Large intestine (tissue), 3 donors: ENCODE results near the gene LY6G6F. TPM values are rescaled to one million over a fixed set of nuclear protein-coding genes. Genes with fewer than 3 reads are reported as not detected.

ENCODE experiments used
- DNase-seq, 2 donors: peaks; one replicate each; pipeline versions ENCODE4 v3.0.0 to v3.0.0-alpha.2; 2013
- H3K27ac ChIP-seq: one replicate; pipeline ENCODE4 v1.5.1; 2013; ENCODE audit warnings: low read length
- H3K27me3 ChIP-seq: 2 replicates; pipeline ENCODE4 v1.6.1; 2013; ENCODE audit warnings: low read length; ENCODE audit not compliant: control insufficient read depth, insufficient read depth
- H3K36me3 ChIP-seq: 2 replicates; pipeline ENCODE4 v1.6.1; 2013; ENCODE audit warnings: low read length; ENCODE audit not compliant: control insufficient read depth, insufficient read depth
- H3K4me1 ChIP-seq: one replicate; pipeline ENCODE4 v1.6.1; 2013; ENCODE audit warnings: low read length; ENCODE audit not compliant: control insufficient read depth, insufficient read depth
- H3K4me3 ChIP-seq: one replicate; pipeline ENCODE4 v1.5.1; 2013; ENCODE audit warnings: low read length
- H3K9me3 ChIP-seq: one replicate; pipeline ENCODE4 v1.6.1; 2013; ENCODE audit warnings: mild to moderate bottlenecking, low read depth, low read length, moderate library complexity; ENCODE audit not compliant: control insufficient read depth
- whole genome bisulfite sequencing: methylation state at CpG from one replicate; pipeline ENCODE4 v1.1.5; 2013; ENCODE audit warnings: low lambda C conversion rate; ENCODE audit not compliant: insufficient coverage; 5-methylcytosine and 5-hydroxymethylcytosine counted together
- polyA plus RNA-seq: library from polyadenylated mRNA; unstranded; fragments of 120-200 nt; gene quantifications from one replicate; pipeline ENCODE4 v1.2.1, GENCODE V29; 2013

Gene LY6G6F
- polyA plus RNA-seq, 1 donor = 0.07 TPM

GRCh38 chr6:31734821-31735406, 28.2 kb downstream of the LY6G6F start:
- peak; percentile 72 to 86 for DNase-seq
- 3% methylated on average over 7 of the region's 18 CpGs for WGBS
- H3K4me3 ChIP-seq = peak overlapping the region; percentile 87
- peaks cover 41% of the 10 kb centered on the region for H3K36me3 ChIP-seq
- H3K27ac ChIP-seq = peak overlapping the region; percentile 96
- H3K27me3 ChIP-seq = no peaks in the 10 kb centered on the region
- H3K4me1 ChIP-seq = peaks cover 33% of the 10 kb centered on the region
- H3K9me3 ChIP-seq = no peaks in the 10 kb centered on the region

GRCh38 chr6:31736021-31736767, 29.5 kb downstream of the LY6G6F start, which contains the start of gene CLIC1:
Gene CLIC1, minus strand, starts transcription at chr6:31736530. Its CDS starts 230 bp downstream, at chr6:31736300.
- no CpG with 5 or more reads among the region's 24 CpGs for WGBS
- H3K4me1 ChIP-seq = peaks cover 34% of the 10 kb centered on the region

GRCh38 chr6:31736768-31737314, 30.2 kb downstream of the LY6G6F start:
- Histone ChIP-seq H3K4me3 (peak overlapping the region; percentile 87), H3K4me1 (peaks cover 35% of the 10 kb centered on the region), H3K27ac (peak overlapping the region; percentile 96), H3K27me3 (no peaks in the 10 kb centered on the region), H3K36me3 (peaks cover 28% of the 10 kb centered on the region), H3K9me3 (no peaks in the 10 kb centered on the region)
- WGBS = no CpG with 5 or more reads among the region's 10 CpGs
- peak in 1 of 2 donors; percentile 44 for DNase-seq

More at GRCh38 chr6:31736021-31736767, 29.5 kb downstream of the LY6G6F start, which contains the start of gene CLIC1:
- Histone ChIP-seq H3K4me3 (peak within 1 kb of the TSS; percentile 87), H3K9me3 (no peaks in the 10 kb centered on the region), H3K27me3 (no peaks in the 10 kb centered on the region), H3K27ac (peak within 1 kb of the TSS; percentile 96), H3K36me3 (peaks cover 31% of the 10 kb centered on the region)
- peak; percentile 90 to 95 for DNase-seq

DNA sequence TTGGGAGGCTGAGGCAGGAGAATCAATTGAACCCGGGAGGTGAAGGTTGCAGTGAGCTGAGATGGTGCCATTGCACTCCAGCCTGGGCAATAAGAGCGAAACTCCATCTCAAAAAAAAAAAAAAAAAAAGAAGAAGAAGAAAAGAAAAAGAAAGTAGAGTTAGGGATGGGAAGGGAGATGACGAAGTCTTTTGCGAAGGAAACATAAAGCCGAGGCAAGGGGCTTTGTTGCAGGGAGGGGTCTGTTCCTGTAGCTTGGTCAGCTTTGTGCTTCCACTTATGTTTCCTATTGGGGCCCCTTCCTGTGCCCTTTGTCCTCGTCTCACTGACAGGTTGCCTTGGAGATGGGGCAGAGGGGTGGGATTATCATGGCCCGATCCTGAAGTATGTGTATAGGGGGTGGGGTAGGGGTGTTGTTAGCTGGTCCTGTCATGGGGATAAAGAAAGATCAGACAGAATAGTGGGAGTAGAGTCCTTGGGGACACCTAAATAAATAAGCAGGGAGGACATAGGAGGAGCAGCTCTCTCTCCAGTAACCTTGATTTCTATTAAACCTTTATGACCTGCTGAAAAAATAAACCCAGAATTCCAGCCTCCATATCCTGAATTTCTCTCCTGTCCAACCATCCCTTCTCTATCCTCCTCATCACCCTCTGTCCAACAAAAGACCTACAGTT, 30.8 kb downstream of the LY6G6F start:
- H3K4me3 ChIP-seq = peak overlapping the region; percentile 87
- no CpG with 5 or more reads among the region's 7 CpGs for WGBS
- H3K36me3 ChIP-seq = peaks cover 23% of the 10 kb centered on the region
- H3K4me1 ChIP-seq = peaks cover 35% of the 10 kb centered on the region
- no peaks in the 10 kb centered on the region for H3K9me3 ChIP-seq
- H3K27me3 ChIP-seq = no peaks in the 10 kb centered on the region
- DNase-seq = peak; percentile 91 to 97
- H3K27ac ChIP-seq = peak overlapping the region; percentile 96

GRCh38 chr6:31737991-31738979, 31.6 kb downstream of the LY6G6F start:
- Histone ChIP-seq H3K4me3 (peak overlapping the region; percentile 12), H3K27ac (peak overlapping the region; percentile 96), H3K36me3 (peaks cover 16% of the 10 kb centered on the region), H3K4me1 (peaks cover 35% of the 10 kb centered on the region), H3K9me3 (no peaks in the 10 kb centered on the region), H3K27me3 (no peaks in the 10 kb centered on the region)
- DNase-seq = peak; percentile 96 to 99
- no CpG with 5 or more reads among the region's 6 CpGs for WGBS

- Histone ChIP-seq H3K9me3 (no peaks in the 10 kb centered on the region), H3K27me3 (no peaks in the 10 kb centered on the region), H3K36me3 (peaks cover 4% of the 10 kb centered on the region), H3K4me1 (peaks cover 25% of the 10 kb centered on the region), H3K27ac (peak within 1 kb of the TSS; percentile 96), H3K4me3 (peak within 1 kb of the TSS; percentile 59)
- DNase-seq = peak; percentile 99 to 100
- WGBS = 0% methylated on average over 2 of the region's 58 CpGs
These were observed 33.2 kb downstream of the LY6G6F start, which contains the start of gene MSH5 for GRCh38 chr6:31739639-31740396. Gene MSH5, plus strand, starts transcription at chr6:31740005. Its CDS starts 462 bp downstream, at chr6:31740467.

GRCh38 chr6:31740397-31741223, 33.9 kb downstream of the LY6G6F start:
- Histone ChIP-seq H3K27me3 (no peaks in the 10 kb centered on the region), H3K27ac (peak overlapping the region; percentile 96), H3K4me1 (peaks cover 25% of the 10 kb centered on the region), H3K4me3 (peak overlapping the region; percentile 59), H3K36me3 (peaks cover 4% of the 10 kb centered on the region), H3K9me3 (no peaks in the 10 kb centered on the region)
- no CpG with 5 or more reads among the region's 29 CpGs for WGBS
- DNase-seq = peak in 1 of 2 donors; percentile 37

- H3K27me3 ChIP-seq = no peaks in the 10 kb centered on the region
- 57% methylated on average over 1 of the region's 2 CpGs for WGBS
- H3K36me3 ChIP-seq = peaks cover 4% of the 10 kb centered on the region
- H3K4me1 ChIP-seq = peaks cover 22% of the 10 kb centered on the region
- no peaks in the 10 kb centered on the region for H3K9me3 ChIP-seq
- no peak overlapping the region for H3K4me3 ChIP-seq
- no peak for DNase-seq
- H3K27ac ChIP-seq = no peak overlapping the region
These were observed 35.1 kb downstream of the LY6G6F start for GRCh38 chr6:31741815-31742214.
